ENCODE measurements around the gene ARMC2.

GRCh38 chr6:108845145-108845544 is 3.1 kb upstream of the ARMC2 start:
- no peak for TF ChIP-seq POLR2AphosphoS5 (IDR thresholded peaks at IDR 0.05; ENCODE audit: low read depth, low read length)
- TF ChIP-seq YY1 (IDR thresholded peaks at IDR 0.05; ENCODE audit: low read depth, low read length), result no peak
- TF ChIP-seq NANOG (IDR thresholded peaks at IDR 0.05; ENCODE audit: insufficient read depth, low read depth, low read length, poor library complexity, severe bottlenecking), result no peak
- no peak for TF ChIP-seq KDM5A (IDR thresholded peaks at IDR 0.05; ENCODE audit: low read length)

Data from H1 (cell line).